Astrocyte of the spinal cord (primary cell): Measurements from ENCODE around the gene SH3TC2.
A peak's percentile ranks its signal among the peaks of the same experiment; 100 is the strongest.

Experiments
- DNase-seq: peaks from one replicate; pipeline ENCODE4 v3.0.0; 2011; ENCODE audit warnings: low read depth, low spot score
- H3K4me3 ChIP-seq: 2 replicates; pipeline ENCODE4 v1.5.1; 2011; ENCODE audit warnings: low read depth, mild to moderate bottlenecking, low read length, moderate library complexity
- in situ Hi-C: cut with HindIII; loops from 2 replicates; pipeline ENCODE4 v1.10.0; 2017; ENCODE audit warnings: low sequenced_read_pairs
- TF ChIP-seq, protein P1 (sequence below): IDR thresholded peaks from 2 replicates; pipeline ENCODE4 v1.5.1; 2012; ENCODE audit warnings: low read depth, mild to moderate bottlenecking, low read length, inconsistent platforms

Gene SH3TC2

DNA sequence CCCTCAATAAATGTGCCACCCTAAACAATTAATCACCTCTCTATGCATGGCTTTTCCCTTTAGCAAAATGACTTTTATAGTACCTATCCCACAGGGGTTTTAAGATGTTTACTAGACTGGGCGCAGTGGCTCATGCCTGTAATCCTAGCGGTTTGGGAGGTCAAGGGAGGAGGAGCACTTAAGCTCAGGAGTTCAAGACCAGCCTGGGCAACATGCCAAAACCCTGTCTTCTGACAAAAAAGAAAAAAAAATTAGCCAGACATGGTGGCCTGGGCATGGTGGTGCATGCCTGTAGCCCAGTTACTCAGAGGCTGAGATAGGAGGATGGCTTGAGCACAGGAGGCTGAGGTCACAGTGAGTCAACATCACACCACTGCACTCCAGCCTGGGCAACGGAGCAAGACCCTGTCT, 13.5 kb downstream of the SH3TC2 start:
- in situ Hi-C loops = no loop called here
- DNase-seq = no peak
- no peak overlapping the region for H3K4me3 ChIP-seq
- TF ChIP-seq, protein P1, sequence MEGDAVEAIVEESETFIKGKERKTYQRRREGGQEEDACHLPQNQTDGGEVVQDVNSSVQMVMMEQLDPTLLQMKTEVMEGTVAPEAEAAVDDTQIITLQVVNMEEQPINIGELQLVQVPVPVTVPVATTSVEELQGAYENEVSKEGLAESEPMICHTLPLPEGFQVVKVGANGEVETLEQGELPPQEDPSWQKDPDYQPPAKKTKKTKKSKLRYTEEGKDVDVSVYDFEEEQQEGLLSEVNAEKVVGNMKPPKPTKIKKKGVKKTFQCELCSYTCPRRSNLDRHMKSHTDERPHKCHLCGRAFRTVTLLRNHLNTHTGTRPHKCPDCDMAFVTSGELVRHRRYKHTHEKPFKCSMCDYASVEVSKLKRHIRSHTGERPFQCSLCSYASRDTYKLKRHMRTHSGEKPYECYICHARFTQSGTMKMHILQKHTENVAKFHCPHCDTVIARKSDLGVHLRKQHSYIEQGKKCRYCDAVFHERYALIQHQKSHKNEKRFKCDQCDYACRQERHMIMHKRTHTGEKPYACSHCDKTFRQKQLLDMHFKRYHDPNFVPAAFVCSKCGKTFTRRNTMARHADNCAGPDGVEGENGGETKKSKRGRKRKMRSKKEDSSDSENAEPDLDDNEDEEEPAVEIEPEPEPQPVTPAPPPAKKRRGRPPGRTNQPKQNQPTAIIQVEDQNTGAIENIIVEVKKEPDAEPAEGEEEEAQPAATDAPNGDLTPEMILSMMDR = no peak

DNA sequence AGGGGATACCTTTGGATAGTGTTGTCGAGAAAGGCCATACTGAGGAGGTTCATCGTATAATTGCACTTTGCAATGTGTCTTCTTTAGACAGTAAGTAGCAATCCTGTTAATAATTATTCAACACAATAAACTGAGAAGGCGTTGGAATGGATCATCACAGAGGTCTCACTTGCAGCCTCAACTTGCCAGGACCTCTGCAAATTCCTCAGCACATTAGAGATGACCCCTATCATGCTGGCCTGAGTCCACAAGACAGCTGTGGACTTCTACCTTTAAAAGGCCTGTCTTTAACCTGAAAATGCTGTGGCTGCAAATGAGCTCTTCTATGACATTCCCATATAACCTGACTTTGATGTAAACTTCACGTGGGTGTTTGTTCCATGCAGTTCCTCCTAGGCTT, 14.1 kb downstream of the SH3TC2 start:
- H3K4me3 ChIP-seq = no peak overlapping the region
- no peak for DNase-seq
- TF ChIP-seq, protein P1 = no peak
- in situ Hi-C loops = no loop called here

DNA sequence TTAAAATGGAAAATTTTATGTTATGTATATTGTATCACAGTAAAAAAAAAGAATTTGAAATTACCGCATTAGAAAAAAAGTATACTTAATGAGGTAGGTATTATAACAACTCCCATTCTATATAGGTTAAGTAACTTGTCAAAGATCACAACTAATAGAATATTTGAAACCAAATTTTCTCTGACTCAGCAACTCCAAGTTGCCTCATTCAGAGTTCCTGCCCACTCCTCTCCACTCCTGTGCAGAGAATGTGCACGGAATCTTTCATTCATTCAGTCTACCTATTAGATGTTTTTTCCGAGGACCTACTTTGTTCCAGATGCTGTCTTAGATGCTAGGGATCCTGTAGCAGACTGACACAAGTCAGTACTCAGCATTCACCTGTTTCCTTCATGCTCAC, 15.4 kb downstream of the SH3TC2 start:
- no peak for DNase-seq
- no peak overlapping the region for H3K4me3 ChIP-seq
- in situ Hi-C loops = no loop called here
- TF ChIP-seq, protein P1 = no peak

DNA sequence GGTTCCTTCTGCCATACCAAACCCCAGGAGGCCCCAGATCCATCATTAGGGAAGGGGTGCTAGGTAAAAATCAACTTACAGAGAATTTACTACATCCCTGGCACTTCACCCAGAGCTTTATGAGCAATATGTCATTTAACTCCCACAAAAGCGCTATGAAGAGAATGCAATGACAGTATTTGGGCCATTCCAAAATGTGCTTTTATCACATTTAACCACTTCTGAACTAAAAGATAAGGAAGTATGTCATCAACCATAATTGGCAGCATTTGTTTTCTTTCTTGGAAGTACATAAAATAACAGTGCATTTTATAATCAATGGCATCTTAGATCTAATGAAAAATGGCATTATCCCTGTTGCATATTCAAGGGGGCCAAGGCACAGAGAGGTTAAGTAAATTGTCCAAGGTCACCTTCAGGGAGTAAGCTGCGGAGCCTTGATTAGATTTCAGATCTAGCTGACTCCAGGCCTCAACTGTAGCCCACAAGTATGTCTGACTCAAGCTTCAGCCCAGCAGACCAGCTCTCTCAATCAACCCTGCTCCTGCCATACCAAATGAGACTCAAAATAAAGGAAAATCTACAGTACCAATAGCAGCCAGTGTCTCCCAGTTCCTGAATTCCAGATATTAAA, 16.5 kb downstream of the SH3TC2 start:
- H3K4me3 ChIP-seq = no peak overlapping the region
- TF ChIP-seq, protein P1 = no peak
- in situ Hi-C loops = no loop called here
- peak; percentile 48 for DNase-seq

DNA sequence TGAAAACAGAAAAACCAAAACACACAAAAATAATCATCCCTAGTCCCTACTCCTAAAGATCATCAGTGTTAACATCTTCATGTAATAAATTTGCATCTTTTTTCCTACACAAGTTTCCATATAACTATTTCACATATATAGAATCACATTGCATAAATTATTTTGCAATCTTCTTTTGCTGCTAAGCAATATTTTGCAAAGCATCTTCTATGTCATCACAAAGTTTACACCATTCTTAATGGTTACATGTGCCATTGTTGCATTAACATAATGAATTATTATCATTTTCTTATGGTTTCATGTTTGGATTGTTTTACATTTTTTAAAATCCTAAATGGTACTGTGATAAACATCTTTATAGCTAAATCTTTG, 17.8 kb downstream of the SH3TC2 start:
- no peak for DNase-seq
- in situ Hi-C loops = no loop called here
- TF ChIP-seq, protein P1 = no peak
- H3K4me3 ChIP-seq = no peak overlapping the region

DNA sequence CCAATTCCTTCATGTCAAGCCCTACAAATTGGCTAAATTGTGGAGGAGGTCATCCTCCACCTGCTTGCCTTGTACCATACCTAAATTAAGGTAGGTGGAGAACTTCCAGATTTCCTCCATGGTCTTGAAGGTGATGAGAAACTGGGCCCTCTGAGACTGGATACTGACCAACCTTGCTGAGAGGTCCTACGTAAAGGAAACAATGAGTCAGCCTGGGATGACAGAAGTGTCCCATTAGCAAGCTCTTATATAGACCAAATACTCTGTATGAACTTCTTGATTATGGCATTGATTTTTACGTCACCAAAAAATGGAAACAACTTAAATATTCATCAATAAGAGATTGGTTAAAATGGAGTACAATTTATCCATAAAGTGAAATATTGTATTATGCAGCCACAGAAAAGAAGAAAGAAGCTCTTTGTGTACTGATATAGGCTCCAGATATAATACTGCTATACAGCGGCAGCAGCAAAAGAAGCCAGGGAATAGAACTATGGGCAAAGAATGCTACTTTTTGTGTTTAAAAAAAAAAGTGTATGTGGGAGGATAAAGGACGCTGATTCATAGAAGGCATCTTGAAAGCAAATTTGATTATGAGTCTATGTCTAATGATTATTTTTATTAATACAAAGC, 18.3 kb downstream of the SH3TC2 start:
- TF ChIP-seq, protein P1 = no peak
- H3K4me3 ChIP-seq = no peak overlapping the region
- in situ Hi-C loops = no loop called here
- no peak for DNase-seq
